SK-N-SH (cell line): ENCODE data around the gene TMCO5A. TPM values are rescaled to one million over a fixed set of nuclear protein-coding genes. Genes with fewer than 3 reads are reported as not detected.

Experiments used
- CTCF ChIA-PET: fragments of 300-600, 350-600 bp; formaldehyde crosslinking; extraction: SDS; loops from one replicate; lab custom pipeline; 2021; lab: Yijun Ruan, JAX
- POLR2A ChIA-PET: fragments of 350-600 bp; sonication (Branson Sonifier 250); formaldehyde crosslinking; extraction: SDS; loops from one replicate; lab custom pipeline; 2020; ENCODE audit warnings: antibody characterized with exemption, inconsistent platforms; lab: Yijun Ruan, JAX
- DNase-seq: peaks from one replicate; pipeline ENCODE4 v3.0.0; 2012
- H2AFZ ChIP-seq: fragments of 200-600 bp; sonication (generic); 2 replicates; pipeline ENCODE4 v1.8.1; 2016; ENCODE audit warnings: antibody characterized with exemption, mild to moderate bottlenecking, low read depth
- H3F3A ChIP-seq: fragments of 200-600 bp; sonication (generic); replicated peaks from 2 replicates; pipeline ENCODE3; 2016; ENCODE audit warnings: antibody characterized with exemption, mild to moderate bottlenecking; ENCODE audit not compliant: insufficient read depth
- H3K27ac ChIP-seq, 2 experiments: fragments of 200-500 bp in 1 of 2; fragments of 200-600 bp in 1 of 2; sonication (Bioruptor generic) in 1 of 2; sonication (generic), shearing (Covaris generic) in 1 of 2; 2 replicates each; pipeline versions ENCODE4 v1.5.1 to v1.6.1; 2014 to 2016; ENCODE audit warnings: low read depth in 2 of 2, inconsistent platforms in 1 of 2, low read length in 1 of 2, mild to moderate bottlenecking in 1 of 2, mixed read lengths in 1 of 2
- H3K27me3 ChIP-seq: fragments of 200-600 bp; sonication (generic), shearing (Covaris generic); 2 replicates; pipeline ENCODE4 v1.6.1; 2016; ENCODE audit warnings: mixed run types; ENCODE audit not compliant: insufficient read depth
- H3K36me3 ChIP-seq, 2 experiments: fragments of 200-500 bp in 1 of 2; fragments of 200-600 bp in 1 of 2; sonication (Bioruptor generic) in 1 of 2; sonication (generic) in 1 of 2; replicated peaks in 1 of 2; 2 replicates each; pipeline versions ENCODE3 to v1.5.1; 2014 to 2016; ENCODE audit warnings: low read length in 1 of 2, mild to moderate bottlenecking in 1 of 2; ENCODE audit not compliant: insufficient read depth in 2 of 2, control insufficient read depth in 1 of 2
- H3K4me1 ChIP-seq, 2 experiments: fragments of 200-500 bp in 1 of 2; fragments of 200-600 bp in 1 of 2; sonication (Bioruptor generic) in 1 of 2; sonication (generic), shearing (Covaris generic) in 1 of 2; 2 replicates each; pipeline versions ENCODE4 v1.5.1 to v1.6.1; 2014 to 2016; ENCODE audit warnings: low read depth in 1 of 2, low read length in 1 of 2, mixed run types in 1 of 2; ENCODE audit not compliant: insufficient read depth in 2 of 2, control insufficient read depth in 1 of 2
- H3K4me2 ChIP-seq: fragments of 200-600 bp; sonication (generic), shearing (Covaris generic); 2 replicates; pipeline ENCODE4 v1.6.1; 2017; ENCODE audit warnings: mixed run types
- H3K4me3 ChIP-seq, 2 experiments: fragments of 200-500 bp in 1 of 2; fragments of 200-600 bp in 1 of 2; sonication (Bioruptor generic) in 1 of 2; sonication (generic), shearing (Covaris generic) in 1 of 2; 2 replicates each; pipeline versions ENCODE4 v1.5.1 to v1.8.1; 2014 to 2016; ENCODE audit warnings: low read depth in 2 of 2, inconsistent platforms in 1 of 2, low read length in 1 of 2, mild to moderate bottlenecking in 1 of 2, mixed read lengths in 1 of 2, moderate library complexity in 1 of 2
- H3K79me2 ChIP-seq: fragments of 200-600 bp; sonication (generic); 2 replicates; pipeline ENCODE4 v1.8.1; 2017; ENCODE audit warnings: mild to moderate bottlenecking; ENCODE audit not compliant: insufficient read depth
- H3K9ac ChIP-seq: fragments of 200-600 bp; sonication (generic); 2 replicates; pipeline ENCODE4 v1.6.1; 2017; ENCODE audit warnings: mixed run types
- H3K9me2 ChIP-seq: fragments of 200-600 bp; sonication (generic); 2 replicates; pipeline ENCODE4 v1.6.1; 2017; ENCODE audit warnings: mixed run types
- H3K9me3 ChIP-seq: fragments of 200-600 bp; sonication (generic); 2 replicates; pipeline ENCODE4 v1.6.1; 2017; ENCODE audit warnings: mixed run types, mild to moderate bottlenecking, moderate library complexity
- H4K20me1 ChIP-seq: fragments of 200-600 bp; sonication (generic); 2 replicates; pipeline ENCODE4 v1.6.1; 2017; ENCODE audit warnings: mild to moderate bottlenecking, mixed run types; ENCODE audit not compliant: insufficient read depth
- CHD2 ChIP-seq: fragments of 150-350 bp; IDR thresholded peaks from 2 replicates; pipeline ENCODE4 v1.6.1; 2018; ENCODE audit warnings: low read length; ENCODE audit not compliant: partially characterized antibody
- EZH2phosphoT487 ChIP-seq: fragments of 200-600 bp; sonication (generic); IDR thresholded peaks from 2 replicates; pipeline ENCODE4 v1.6.1; 2017; ENCODE audit warnings: low read depth, mixed run types, mild to moderate bottlenecking, antibody characterized with exemption, moderate library complexity, borderline replicate concordance
- MEF2A ChIP-seq: IDR thresholded peaks from 2 replicates; pipeline ENCODE4 v1.4.0; 2012; ENCODE audit warnings: low read depth, borderline replicate concordance
- MXI1 ChIP-seq: IDR thresholded peaks from 2 replicates; pipeline ENCODE4 v1.6.1; 2012; ENCODE audit warnings: mild to moderate bottlenecking, low read depth, low read length, improper control_type of control experiment
- POLR2AphosphoS5 ChIP-seq: IDR thresholded peaks from 2 replicates; pipeline ENCODE4 v1.6.1; 2012; ENCODE audit warnings: low read depth, low read length
- RCOR1 ChIP-seq: fragments of 150-350 bp; IDR thresholded peaks from 2 replicates; pipeline ENCODE4 v1.6.1; 2017; ENCODE audit warnings: antibody characterized with exemption, low read length
- RFX5 ChIP-seq: IDR thresholded peaks from 2 replicates; pipeline ENCODE4 v1.6.1; 2012; ENCODE audit warnings: mild to moderate bottlenecking, improper control_type of control experiment, low read length
- SMC3 ChIP-seq: IDR thresholded peaks from 2 replicates; pipeline ENCODE4 v1.6.1; 2012; ENCODE audit warnings: low read depth, low read length, improper control_type of control experiment
- TAF1 ChIP-seq: IDR thresholded peaks from 2 replicates; pipeline ENCODE4 v1.6.1; 2012; ENCODE audit warnings: low read depth, mild to moderate bottlenecking, low read length, moderate library complexity, borderline replicate concordance
- WGBS: methylation state at CpG from one replicate; pipeline ENCODE4 v1.1.6; 2017; ENCODE audit warnings: low lambda C conversion rate; 5-methylcytosine and 5-hydroxymethylcytosine counted together
- polyA plus RNA-seq, 3 experiments: library from polyadenylated mRNA; depleted of rRNA; stranded (reverse); fragments of >200 nt; gene quantifications; 2 replicates each; pipeline ENCODE4 v1.2.3, GENCODE V29; 2012
- TF ChIP-seq, protein P1 (sequence below): IDR thresholded peaks from 2 replicates; pipeline ENCODE4 v1.4.0; 2012; ENCODE audit warnings: low read depth
- TF ChIP-seq, protein P2 (sequence below): IDR thresholded peaks from 2 replicates; pipeline ENCODE4 v1.4.0; 2012; ENCODE audit warnings: low read depth, borderline replicate concordance
- TF ChIP-seq, protein P3 (sequence below): fragments of 200-600 bp; sonication (generic); IDR thresholded peaks from 2 replicates; pipeline ENCODE4 v1.6.1; 2017; ENCODE audit warnings: antibody characterized with exemption, mild to moderate bottlenecking, moderate library complexity
- TF ChIP-seq, protein P4 (sequence below): fragments of 150-350 bp; IDR thresholded peaks from 2 replicates; pipeline ENCODE4 v1.6.1; 2016; ENCODE audit warnings: mild to moderate bottlenecking, low read depth, low read length

The TMCO5A gene
- polyA plus RNA-seq, 1 of the 3 experiments (the other 2 are of a cell fraction) = not detected

DNA sequence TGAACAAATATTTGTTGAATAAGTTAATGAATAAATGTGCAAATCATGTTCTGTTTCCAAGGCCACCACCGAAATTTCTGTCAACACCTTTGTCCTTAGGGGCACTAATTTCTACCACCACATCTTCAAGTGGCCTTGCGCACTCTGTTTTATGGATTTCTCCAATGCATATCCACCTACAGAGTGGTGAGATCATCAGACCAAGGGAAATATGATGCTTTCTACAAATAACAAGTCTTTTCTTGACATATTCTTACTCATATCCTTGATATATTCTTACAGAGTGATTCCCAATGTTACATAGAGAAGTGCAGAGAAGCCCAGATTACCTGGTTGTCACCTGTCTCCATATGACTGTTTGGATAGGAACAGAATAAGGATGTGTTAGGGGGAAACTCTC, 36.1 kb upstream of the TMCO5A start:
- Histone ChIP-seq H3F3A (peaks cover 9% of the 10 kb centered on the region), H3K4me2 (no peak overlapping the region), H3K9me2 (no peaks in the 10 kb centered on the region), H4K20me1 (no peaks in the 10 kb centered on the region), H3K9me3 (no peaks in the 10 kb centered on the region), H3K9ac (no peak overlapping the region), H2AFZ (no peak overlapping the region), H3K4me3 (no peak overlapping the region), H3K4me1 (peaks cover 5 to 7% of the 10 kb centered on the region in 2 experiments; a peak in 3 of 4 replicates), H3K27me3 (no peaks in the 10 kb centered on the region), H3K36me3 (no peaks in the 10 kb centered on the region), H3K27ac (no peak overlapping the region), H3K79me2 (no peaks in the 10 kb centered on the region)
- 85% methylated on average over 2 of the region's 2 CpGs for WGBS
- no peak for DNase-seq
- CTCF ChIA-PET = no interaction called here
- no peak for TF ChIP-seq MXI1
- no peak for TF ChIP-seq CHD2
- TF ChIP-seq, protein P1, sequence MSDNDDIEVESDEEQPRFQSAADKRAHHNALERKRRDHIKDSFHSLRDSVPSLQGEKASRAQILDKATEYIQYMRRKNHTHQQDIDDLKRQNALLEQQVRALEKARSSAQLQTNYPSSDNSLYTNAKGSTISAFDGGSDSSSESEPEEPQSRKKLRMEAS = no peak
- TF ChIP-seq, protein P2, sequence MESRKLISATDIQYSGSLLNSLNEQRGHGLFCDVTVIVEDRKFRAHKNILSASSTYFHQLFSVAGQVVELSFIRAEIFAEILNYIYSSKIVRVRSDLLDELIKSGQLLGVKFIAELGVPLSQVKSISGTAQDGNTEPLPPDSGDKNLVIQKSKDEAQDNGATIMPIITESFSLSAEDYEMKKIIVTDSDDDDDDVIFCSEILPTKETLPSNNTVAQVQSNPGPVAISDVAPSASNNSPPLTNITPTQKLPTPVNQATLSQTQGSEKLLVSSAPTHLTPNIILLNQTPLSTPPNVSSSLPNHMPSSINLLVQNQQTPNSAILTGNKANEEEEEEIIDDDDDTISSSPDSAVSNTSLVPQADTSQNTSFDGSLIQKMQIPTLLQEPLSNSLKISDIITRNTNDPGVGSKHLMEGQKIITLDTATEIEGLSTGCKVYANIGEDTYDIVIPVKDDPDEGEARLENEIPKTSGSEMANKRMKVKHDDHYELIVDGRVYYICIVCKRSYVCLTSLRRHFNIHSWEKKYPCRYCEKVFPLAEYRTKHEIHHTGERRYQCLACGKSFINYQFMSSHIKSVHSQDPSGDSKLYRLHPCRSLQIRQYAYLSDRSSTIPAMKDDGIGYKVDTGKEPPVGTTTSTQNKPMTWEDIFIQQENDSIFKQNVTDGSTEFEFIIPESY = no peak
- TF ChIP-seq, protein P3, sequence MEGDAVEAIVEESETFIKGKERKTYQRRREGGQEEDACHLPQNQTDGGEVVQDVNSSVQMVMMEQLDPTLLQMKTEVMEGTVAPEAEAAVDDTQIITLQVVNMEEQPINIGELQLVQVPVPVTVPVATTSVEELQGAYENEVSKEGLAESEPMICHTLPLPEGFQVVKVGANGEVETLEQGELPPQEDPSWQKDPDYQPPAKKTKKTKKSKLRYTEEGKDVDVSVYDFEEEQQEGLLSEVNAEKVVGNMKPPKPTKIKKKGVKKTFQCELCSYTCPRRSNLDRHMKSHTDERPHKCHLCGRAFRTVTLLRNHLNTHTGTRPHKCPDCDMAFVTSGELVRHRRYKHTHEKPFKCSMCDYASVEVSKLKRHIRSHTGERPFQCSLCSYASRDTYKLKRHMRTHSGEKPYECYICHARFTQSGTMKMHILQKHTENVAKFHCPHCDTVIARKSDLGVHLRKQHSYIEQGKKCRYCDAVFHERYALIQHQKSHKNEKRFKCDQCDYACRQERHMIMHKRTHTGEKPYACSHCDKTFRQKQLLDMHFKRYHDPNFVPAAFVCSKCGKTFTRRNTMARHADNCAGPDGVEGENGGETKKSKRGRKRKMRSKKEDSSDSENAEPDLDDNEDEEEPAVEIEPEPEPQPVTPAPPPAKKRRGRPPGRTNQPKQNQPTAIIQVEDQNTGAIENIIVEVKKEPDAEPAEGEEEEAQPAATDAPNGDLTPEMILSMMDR = no peak
- no peak for TF ChIP-seq MEF2A
- TF ChIP-seq SMC3 = no peak
- TF ChIP-seq RCOR1 = no peak
- TF ChIP-seq RFX5 = no peak
- TF ChIP-seq POLR2AphosphoS5 = no peak
- TF ChIP-seq, protein P4, sequence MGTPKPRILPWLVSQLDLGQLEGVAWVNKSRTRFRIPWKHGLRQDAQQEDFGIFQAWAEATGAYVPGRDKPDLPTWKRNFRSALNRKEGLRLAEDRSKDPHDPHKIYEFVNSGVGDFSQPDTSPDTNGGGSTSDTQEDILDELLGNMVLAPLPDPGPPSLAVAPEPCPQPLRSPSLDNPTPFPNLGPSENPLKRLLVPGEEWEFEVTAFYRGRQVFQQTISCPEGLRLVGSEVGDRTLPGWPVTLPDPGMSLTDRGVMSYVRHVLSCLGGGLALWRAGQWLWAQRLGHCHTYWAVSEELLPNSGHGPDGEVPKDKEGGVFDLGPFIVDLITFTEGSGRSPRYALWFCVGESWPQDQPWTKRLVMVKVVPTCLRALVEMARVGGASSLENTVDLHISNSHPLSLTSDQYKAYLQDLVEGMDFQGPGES = no peak
- TF ChIP-seq EZH2phosphoT487 = no peak
- no peak for TF ChIP-seq TAF1
- POLR2A ChIA-PET = no interaction called here
